DOHH2 (cell line): ENCODE measurements around the gene NUMB.

Source experiments
- H3F3A ChIP-seq: fragments of 200-600 bp; sonication (generic), shearing (Covaris generic); 2 replicates; pipeline ENCODE4 v1.6.0; 2016; ENCODE audit warnings: antibody characterized with exemption, mild to moderate bottlenecking; ENCODE audit not compliant: control insufficient read depth, insufficient read depth
- H3K27ac ChIP-seq: fragments of 200-600 bp; sonication (generic); 2 replicates; pipeline ENCODE4 v1.5.1; 2014; ENCODE audit warnings: low read depth, mild to moderate bottlenecking, low read length, moderate library complexity
- H3K27me3 ChIP-seq: fragments of 200-600 bp; sonication (generic); 2 replicates; pipeline ENCODE4 v1.6.1; 2014; ENCODE audit warnings: mild to moderate bottlenecking, low read length, mixed read lengths; ENCODE audit not compliant: control insufficient read depth
- H3K36me3 ChIP-seq: fragments of 200-600 bp; sonication (generic); 2 replicates; pipeline ENCODE4 v1.6.1; 2014; ENCODE audit warnings: mild to moderate bottlenecking, low read length, moderate library complexity, mixed read lengths; ENCODE audit not compliant: control insufficient read depth
- H3K4me1 ChIP-seq: fragments of 200-600 bp; sonication (generic); 2 replicates; pipeline ENCODE4 v1.6.1; 2014; ENCODE audit warnings: mild to moderate bottlenecking, low read length, mixed read lengths; ENCODE audit not compliant: control insufficient read depth
- H3K4me2 ChIP-seq: fragments of 200-600 bp; sonication (generic); 2 replicates; pipeline ENCODE4 v1.6.0; 2014; ENCODE audit warnings: mild to moderate bottlenecking, low read length, moderate library complexity
- H3K4me3 ChIP-seq: fragments of 200-600 bp; sonication (generic); 2 replicates; pipeline ENCODE4 v1.5.1; 2014; ENCODE audit warnings: mild to moderate bottlenecking, low read length, mixed read lengths
- H3K79me2 ChIP-seq: fragments of 200-600 bp; sonication (generic); 2 replicates; pipeline ENCODE4 v1.6.1; 2014; ENCODE audit warnings: mild to moderate bottlenecking, low read length, mixed read lengths; ENCODE audit not compliant: control insufficient read depth
- H3K9me2 ChIP-seq: fragments of 200-600 bp; sonication (generic); replicated peaks from 2 replicates; pipeline ENCODE4 v1.6.1; 2014; ENCODE audit warnings: mild to moderate bottlenecking, low read length, mixed read lengths; ENCODE audit not compliant: control insufficient read depth
- H3K9me3 ChIP-seq: fragments of 200-600 bp; sonication (generic); 2 replicates; pipeline ENCODE4 v1.6.1; 2014; ENCODE audit warnings: antibody characterized with exemption, low read length, mixed read lengths; ENCODE audit not compliant: control insufficient read depth, insufficient read depth
- H4K20me1 ChIP-seq: fragments of 200-600 bp; sonication (generic); 2 replicates; pipeline ENCODE4 v1.6.0; 2014; ENCODE audit warnings: low read depth, mild to moderate bottlenecking, antibody characterized with exemption, low read length, moderate library complexity; ENCODE audit not compliant: control insufficient read depth, insufficient read depth
- CTCF ChIP-seq: fragments of 200-600 bp; sonication (generic); IDR thresholded peaks from one replicate; pipeline ENCODE4 v1.5.1; 2014; ENCODE audit warnings: antibody characterized with exemption, mild to moderate bottlenecking, low read depth, low read length; ENCODE audit not compliant: poor library complexity, severe bottlenecking
- EZH2phosphoT487 ChIP-seq: fragments of 200-600 bp; sonication (generic); IDR thresholded peaks from 2 replicates; pipeline ENCODE4 v1.6.1; 2017; ENCODE audit warnings: borderline replicate concordance, mild to moderate bottlenecking, antibody characterized with exemption, low read length, moderate library complexity, mixed read lengths

NUMB gene

GRCh38 chr14:73267474-73267873 is 190.9 kb downstream of the NUMB start:
- Histone ChIP-seq H3K79me2 (no peaks in the 10 kb centered on the region), H3F3A (0 out of 2 replicates have a peak, but pooled peaks cover 8% of the 10 kb centered on the region), H3K9me3 (no peaks in the 10 kb centered on the region), H3K4me2 (no peak overlapping the region), H4K20me1 (no peaks in the 10 kb centered on the region), H3K36me3 (no peaks in the 10 kb centered on the region), H3K27ac (no peak overlapping the region), H3K9me2 (no peaks in the 10 kb centered on the region), H3K27me3 (no peaks in the 10 kb centered on the region), H3K4me3 (no peak overlapping the region), H3K4me1 (peaks cover 16% of the 10 kb centered on the region)
- TF ChIP-seq CTCF, result no peak
- no peak for TF ChIP-seq EZH2phosphoT487

GRCh38 chr14:73266317-73266716 is 192.0 kb downstream of the NUMB start:
- Histone ChIP-seq H3K4me1 (peaks cover 16% of the 10 kb centered on the region), H3K27ac (no peak overlapping the region), H4K20me1 (no peaks in the 10 kb centered on the region), H3K9me2 (no peaks in the 10 kb centered on the region), H3K36me3 (no peaks in the 10 kb centered on the region), H3K4me2 (no peak overlapping the region), H3K27me3 (no peaks in the 10 kb centered on the region), H3K4me3 (no peak overlapping the region), H3K79me2 (no peaks in the 10 kb centered on the region), H3K9me3 (no peaks in the 10 kb centered on the region), H3F3A (0 out of 2 replicates have a peak, but pooled peaks cover 3% of the 10 kb centered on the region)
- TF ChIP-seq CTCF, result no peak
- TF ChIP-seq EZH2phosphoT487, result no peak

GRCh38 chr14:73265721-73266046 is 192.7 kb downstream of the NUMB start:
- peaks cover 14% of the 10 kb centered on the region for H3K4me1 ChIP-seq

More at GRCh38 chr14:73265721-73266046, 192.7 kb downstream of the NUMB start:
- no peak overlapping the region for H3K4me2 ChIP-seq
- no peaks in the 10 kb centered on the region for H3K9me3 ChIP-seq
- H3F3A ChIP-seq, result no peaks in the 10 kb centered on the region
- H3K4me3 ChIP-seq, result no peak overlapping the region
- H3K79me2 ChIP-seq, result no peaks in the 10 kb centered on the region
- H3K36me3 ChIP-seq, result no peaks in the 10 kb centered on the region
- no peaks in the 10 kb centered on the region for H3K27me3 ChIP-seq
- H3K9me2 ChIP-seq, result no peaks in the 10 kb centered on the region
- H4K20me1 ChIP-seq, result no peaks in the 10 kb centered on the region
- H3K27ac ChIP-seq, result no peak overlapping the region
- TF ChIP-seq EZH2phosphoT487, result no peak
- no peak for TF ChIP-seq CTCF
